ENCODE measurements around the gene AFAP1L2.

The AFAP1L2 gene

DNA sequence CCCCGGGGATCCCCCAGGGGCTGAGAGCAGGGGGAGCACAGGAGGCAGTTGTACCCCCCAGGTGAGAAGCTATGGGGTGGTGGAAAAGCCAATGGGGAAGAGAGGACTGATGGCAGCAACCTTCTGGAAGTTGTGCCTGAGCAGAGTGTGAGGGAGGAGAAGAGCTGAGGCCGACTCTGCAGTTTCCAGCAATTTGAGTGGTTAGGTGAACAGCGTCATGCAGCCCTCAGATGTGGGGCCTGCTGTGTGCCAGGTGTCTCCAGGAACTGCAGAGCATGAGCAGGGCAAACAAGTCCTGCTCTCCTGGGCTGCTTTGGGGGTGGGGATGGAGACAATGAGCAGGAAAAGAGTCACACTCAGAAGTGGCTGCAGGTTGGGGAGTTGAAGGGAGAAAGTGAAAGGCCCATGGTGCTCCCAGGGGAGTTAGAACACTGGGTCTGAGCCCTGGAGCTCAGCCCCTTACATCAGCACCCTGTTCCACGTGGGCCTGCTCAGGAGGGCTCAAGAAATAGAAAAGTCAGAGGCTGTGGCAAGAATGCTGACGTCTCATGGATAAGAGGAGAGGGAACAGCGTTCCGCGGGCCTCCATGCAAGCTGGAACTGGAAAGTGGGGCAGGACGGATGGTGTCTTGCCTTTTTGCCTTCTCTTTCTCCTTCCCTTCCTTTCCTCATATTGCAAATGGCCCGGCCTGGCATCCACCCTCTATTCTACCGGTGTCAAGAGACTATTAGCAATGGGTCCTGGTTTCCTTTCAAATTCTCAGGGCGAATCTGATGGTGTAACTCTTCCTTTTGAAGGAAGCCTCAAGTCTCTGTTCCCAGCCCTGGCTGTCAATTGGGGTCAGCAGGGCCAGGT is 4.0 kb upstream of the AFAP1L2 start:
- TF ChIP-seq TAF1 (IDR thresholded peaks at IDR 0.05; ENCODE audit: borderline replicate concordance, low read depth, low read length): no peak
- no peak for TF ChIP-seq POLR2AphosphoS5 (IDR thresholded peaks at IDR 0.05; ENCODE audit: low read depth, low read length)
- TF ChIP-seq POLR2A (IDR thresholded peaks at IDR 0.05; ENCODE audit: low read depth, low read length): no peak
- DNase-seq (ENCODE audit: insufficient read length): no peak

DNA sequence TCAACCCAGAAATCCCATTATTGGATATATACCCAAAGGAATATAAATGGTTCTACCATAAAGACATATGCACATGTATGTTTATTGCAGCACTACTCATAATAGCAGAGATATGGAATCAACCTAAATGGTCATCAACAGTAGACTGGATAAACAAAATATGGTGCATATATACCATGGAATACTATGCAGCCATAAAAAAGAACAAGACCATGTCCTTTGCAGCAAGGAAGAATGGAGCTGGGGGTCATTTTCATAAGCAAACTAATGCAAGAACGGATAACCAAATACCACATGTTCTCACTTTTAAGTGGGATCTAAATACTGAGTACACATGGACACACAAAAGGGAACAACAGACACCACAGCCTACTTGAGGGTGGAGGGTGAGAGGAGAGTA is 2.2 kb upstream of the AFAP1L2 start:
- no peak for DNase-seq (ENCODE audit: insufficient read length)
- TF ChIP-seq POLR2AphosphoS5 (IDR thresholded peaks at IDR 0.05; ENCODE audit: low read depth, low read length) (no peak), POLR2A (IDR thresholded peaks at IDR 0.05; ENCODE audit: low read depth, low read length) (no peak), TAF1 (IDR thresholded peaks at IDR 0.05; ENCODE audit: borderline replicate concordance, low read depth, low read length) (no peak)
- no peak for FAIRE-seq

More for the DNA sequence above, 4.0 kb upstream of the AFAP1L2 start:
- FAIRE-seq: peak; percentile 9

DNA sequence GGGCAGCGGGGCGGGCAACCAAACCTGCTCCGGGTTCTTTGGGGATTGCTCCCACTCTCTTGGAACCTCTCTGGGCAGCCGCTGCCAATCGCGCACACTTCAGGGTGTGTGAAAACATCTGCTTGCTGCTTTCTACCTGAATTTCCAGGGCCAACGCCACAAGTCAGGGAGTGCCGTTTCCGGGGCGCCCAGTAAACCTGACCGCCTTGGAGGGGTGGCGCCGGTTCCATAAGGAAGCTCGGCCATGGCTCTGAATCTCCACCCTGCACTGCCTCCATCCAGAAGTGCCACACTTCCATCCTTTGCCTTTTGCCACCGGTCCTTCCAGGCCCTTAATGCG is 679 bp upstream of the AFAP1L2 start:
- FAIRE-seq: no peak

DNA sequence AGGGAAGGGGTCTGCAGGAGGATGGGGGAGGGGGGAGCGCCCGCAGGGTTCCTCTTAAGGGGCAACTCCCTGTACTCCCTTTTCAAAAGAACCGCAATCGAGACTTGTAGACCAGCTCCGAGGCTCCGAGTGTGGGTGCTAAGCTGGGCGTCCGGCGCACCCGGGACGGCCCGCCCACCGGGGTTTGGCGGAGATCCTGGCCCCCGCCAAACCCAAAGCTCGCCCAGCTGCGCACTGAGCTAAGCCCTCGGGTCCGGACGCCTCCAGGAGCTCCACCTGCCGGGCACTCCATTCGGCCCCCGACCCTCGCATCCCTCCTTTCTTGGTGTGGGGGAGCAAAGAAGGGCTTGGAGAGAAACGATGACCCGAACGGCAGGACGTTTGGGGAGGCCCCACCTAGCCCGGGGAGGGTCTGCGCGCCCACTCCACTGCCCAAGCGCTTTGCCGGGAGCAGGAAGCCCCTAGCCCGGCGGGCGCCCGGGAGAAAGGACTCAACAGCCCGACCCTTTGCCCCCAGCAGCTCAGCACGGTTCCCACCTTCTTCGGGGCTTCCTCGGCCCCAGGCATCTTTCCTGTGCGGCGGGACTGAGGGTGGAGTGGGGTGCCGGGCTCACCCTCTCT is 651 bp downstream of the AFAP1L2 start:
- peak; percentile 17 for FAIRE-seq
- no peak for DNase-seq (ENCODE audit: insufficient read length)
- TF ChIP-seq TAF1 (IDR thresholded peaks at IDR 0.05; ENCODE audit: borderline replicate concordance, low read depth, low read length): no peak
- no peak for TF ChIP-seq POLR2A (IDR thresholded peaks at IDR 0.05; ENCODE audit: low read depth, low read length)
- TF ChIP-seq POLR2AphosphoS5 (IDR thresholded peaks at IDR 0.05; ENCODE audit: low read depth, low read length): no peak

More for the DNA sequence above, 679 bp upstream of the AFAP1L2 start:
- DNase-seq (ENCODE audit: insufficient read length): no peak
- TF ChIP-seq POLR2AphosphoS5 (IDR thresholded peaks at IDR 0.05; ENCODE audit: low read depth, low read length) (no peak), POLR2A (IDR thresholded peaks at IDR 0.05; ENCODE audit: low read depth, low read length) (no peak), TAF1 (IDR thresholded peaks at IDR 0.05; ENCODE audit: borderline replicate concordance, low read depth, low read length) (no peak)

DNA sequence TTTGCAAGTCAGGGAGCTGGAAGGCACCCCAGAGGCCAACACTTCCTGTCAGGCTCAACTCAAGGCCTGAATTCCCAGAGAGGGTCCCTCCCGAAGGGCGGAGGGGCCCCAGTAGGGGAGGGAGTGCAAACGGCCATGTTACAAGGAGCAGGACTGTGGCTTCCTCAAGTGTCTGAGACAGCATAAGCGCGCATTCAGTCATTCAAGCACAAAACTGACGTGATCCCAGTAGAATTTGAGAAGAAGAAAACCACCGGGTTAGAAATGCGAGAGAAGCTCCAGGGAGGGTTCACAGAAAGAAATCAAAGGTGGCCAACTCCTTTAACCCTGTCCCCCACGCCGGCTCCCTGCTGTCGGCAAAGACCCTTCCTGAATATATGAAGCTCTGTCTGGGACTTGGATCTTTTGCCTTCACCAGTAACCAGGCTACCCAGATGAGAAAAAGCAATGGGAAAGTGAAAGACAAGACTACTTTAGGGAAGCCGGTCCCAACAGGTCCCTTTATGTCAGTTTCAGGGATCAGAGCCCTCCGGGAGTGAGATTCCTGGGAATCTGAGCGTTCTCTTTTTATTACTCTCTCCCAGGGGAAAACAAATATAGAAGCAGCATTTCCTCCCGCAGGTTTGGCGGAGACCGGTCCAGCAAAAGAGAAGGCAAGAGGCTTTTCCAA is 1.3 kb downstream of the AFAP1L2 start:
- peak; percentile 67 for FAIRE-seq
- TF ChIP-seq POLR2A (IDR thresholded peaks at IDR 0.05; ENCODE audit: low read depth, low read length) (no peak), POLR2AphosphoS5 (IDR thresholded peaks at IDR 0.05; ENCODE audit: low read depth, low read length) (no peak), TAF1 (IDR thresholded peaks at IDR 0.05; ENCODE audit: borderline replicate concordance, low read depth, low read length) (no peak)
- no peak for DNase-seq (ENCODE audit: insufficient read length)

DNA sequence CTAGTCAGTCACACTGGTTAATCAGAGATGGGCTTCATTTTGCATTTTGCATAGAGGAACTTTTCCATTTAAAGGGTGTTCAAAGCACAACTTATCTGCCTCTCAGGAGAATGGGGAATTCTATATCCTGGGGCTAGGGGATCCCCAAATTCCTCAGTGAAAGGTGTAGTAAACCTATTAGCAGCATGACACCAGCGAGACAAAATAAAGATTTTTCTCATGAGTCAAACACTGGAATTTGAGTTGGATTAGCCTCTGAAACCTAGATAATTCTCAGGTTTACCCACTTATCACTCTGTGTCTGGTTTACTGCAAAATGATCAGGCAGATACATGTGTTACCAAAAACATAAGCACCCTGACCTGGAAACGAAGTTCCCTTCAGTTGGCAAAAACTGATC is 2.1 kb downstream of the AFAP1L2 start:
- TF ChIP-seq POLR2A (IDR thresholded peaks at IDR 0.05; ENCODE audit: low read depth, low read length) (no peak), POLR2AphosphoS5 (IDR thresholded peaks at IDR 0.05; ENCODE audit: low read depth, low read length) (no peak), TAF1 (IDR thresholded peaks at IDR 0.05; ENCODE audit: borderline replicate concordance, low read depth, low read length) (no peak)
- DNase-seq (ENCODE audit: insufficient read length): no peak
- no peak for FAIRE-seq

DNA sequence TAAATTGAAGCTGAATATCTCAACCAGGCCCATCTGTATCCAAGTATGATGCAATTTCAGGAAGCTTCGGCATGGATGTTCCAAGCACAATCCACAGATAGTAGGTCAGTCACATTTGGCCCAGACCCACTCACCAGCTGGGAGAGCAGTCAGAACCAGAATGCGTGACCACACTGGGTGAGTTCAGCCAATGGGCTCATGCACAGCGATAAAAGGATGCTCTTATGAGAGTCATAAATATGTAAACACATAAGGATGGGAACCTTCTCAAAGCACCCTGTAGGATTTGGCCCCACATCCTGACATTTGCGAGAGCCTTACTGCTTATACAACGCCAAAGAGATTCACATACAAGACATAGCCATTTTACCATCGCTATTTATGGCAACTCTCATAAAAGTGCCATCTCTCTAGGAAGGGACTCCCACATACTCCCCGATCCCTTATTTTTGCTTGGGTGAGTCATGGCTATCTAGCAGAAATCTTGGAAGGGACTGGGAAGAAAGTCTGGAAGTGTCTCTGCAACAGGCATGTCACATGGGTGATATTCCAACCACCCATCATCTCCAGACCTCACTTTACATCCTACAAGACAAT is 3.0 kb downstream of the AFAP1L2 start:
- TF ChIP-seq POLR2AphosphoS5 (IDR thresholded peaks at IDR 0.05; ENCODE audit: low read depth, low read length) (no peak), POLR2A (IDR thresholded peaks at IDR 0.05; ENCODE audit: low read depth, low read length) (no peak), TAF1 (IDR thresholded peaks at IDR 0.05; ENCODE audit: borderline replicate concordance, low read depth, low read length) (no peak)
- no peak for DNase-seq (ENCODE audit: insufficient read length)
- FAIRE-seq: peak; percentile 71

DNA sequence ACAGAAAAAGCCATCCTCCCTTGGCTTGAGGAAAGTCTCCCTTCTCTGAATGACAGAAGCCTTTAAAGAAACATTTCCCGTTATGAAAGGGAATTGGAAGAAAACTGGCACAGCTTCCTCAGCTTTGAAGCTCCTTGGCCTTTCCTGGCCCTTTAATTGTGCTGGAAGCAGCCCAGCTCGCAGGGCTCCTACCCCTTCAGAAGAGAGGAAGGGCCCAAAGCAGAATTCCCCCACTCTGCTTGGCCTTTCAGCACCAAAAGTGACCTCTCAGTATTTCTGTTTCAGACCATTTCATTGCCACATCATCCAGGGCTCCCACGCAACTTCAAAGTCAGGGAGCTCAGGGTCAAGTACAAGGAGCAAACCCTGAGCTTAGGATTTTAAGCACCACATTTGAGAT is 4.2 kb downstream of the AFAP1L2 start:
- no peak for DNase-seq (ENCODE audit: insufficient read length)
- FAIRE-seq: no peak
- TF ChIP-seq TAF1 (IDR thresholded peaks at IDR 0.05; ENCODE audit: borderline replicate concordance, low read depth, low read length) (no peak), POLR2A (IDR thresholded peaks at IDR 0.05; ENCODE audit: low read depth, low read length) (no peak), POLR2AphosphoS5 (IDR thresholded peaks at IDR 0.05; ENCODE audit: low read depth, low read length) (no peak)

DNA sequence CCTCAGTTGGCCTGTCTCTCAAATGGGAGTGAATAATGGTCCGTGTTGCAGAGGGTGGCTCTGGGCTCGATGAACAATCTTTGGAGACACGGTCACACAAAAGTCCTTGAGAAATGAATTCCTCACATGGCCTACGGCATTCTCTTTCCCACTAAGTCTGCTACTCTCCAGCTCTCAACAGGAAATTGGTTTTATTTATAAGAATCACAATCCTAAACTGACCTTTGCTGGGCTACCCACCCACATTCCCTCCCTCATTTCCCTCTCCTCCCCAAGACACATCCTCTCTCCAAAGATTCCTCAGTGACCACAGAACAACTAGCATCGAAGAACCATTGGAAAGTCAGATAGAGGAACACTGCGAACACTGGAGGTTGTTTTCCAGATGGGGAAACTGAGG is 4.7 kb downstream of the AFAP1L2 start:
- DNase-seq (ENCODE audit: insufficient read length): no peak
- FAIRE-seq: no peak
- TF ChIP-seq POLR2A (IDR thresholded peaks at IDR 0.05; ENCODE audit: low read depth, low read length) (no peak), POLR2AphosphoS5 (IDR thresholded peaks at IDR 0.05; ENCODE audit: low read depth, low read length) (no peak), TAF1 (IDR thresholded peaks at IDR 0.05; ENCODE audit: borderline replicate concordance, low read depth, low read length) (no peak)

DNA sequence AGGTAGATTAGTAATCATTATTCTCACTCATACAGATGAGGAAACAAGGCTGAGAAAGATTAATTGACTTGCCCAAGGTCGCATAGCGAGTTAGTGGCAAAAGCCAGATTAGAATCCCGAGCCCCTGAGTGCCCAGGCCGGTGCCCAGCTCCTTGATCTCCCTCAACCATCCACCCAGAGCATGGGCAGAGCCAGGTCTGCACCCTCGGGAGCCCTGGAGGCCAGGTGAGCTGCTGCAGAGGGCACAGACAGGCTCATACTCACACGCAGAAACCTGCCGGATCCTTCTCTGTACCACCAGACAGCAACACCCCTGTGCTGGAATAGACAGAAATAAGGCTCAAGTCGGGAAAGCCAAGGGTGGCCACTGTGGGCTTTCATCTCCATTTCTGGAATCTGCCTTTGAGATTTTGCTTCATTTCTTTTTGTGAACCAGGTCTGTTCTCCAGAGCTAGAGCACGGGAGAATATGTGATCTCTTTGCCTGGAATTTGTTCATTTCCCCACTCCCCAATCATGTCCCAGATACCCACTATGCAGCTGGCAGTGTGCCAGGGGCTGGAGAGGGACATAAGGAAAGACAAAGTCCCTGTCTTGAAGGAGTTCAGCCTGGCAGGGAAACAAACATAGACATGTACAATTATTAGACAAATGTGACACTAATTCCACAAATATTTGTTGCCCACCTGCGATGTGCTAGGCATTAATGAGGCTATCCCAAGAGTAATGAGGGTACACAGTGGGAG is 5.5 kb downstream of the AFAP1L2 start:
- no peak for TF ChIP-seq POLR2A (IDR thresholded peaks at IDR 0.05; ENCODE audit: low read depth, low read length)
- no peak for TF ChIP-seq TAF1 (IDR thresholded peaks at IDR 0.05; ENCODE audit: borderline replicate concordance, low read depth, low read length)
- no peak for TF ChIP-seq POLR2AphosphoS5 (IDR thresholded peaks at IDR 0.05; ENCODE audit: low read depth, low read length)
- no peak for FAIRE-seq

More for the DNA sequence above, 5.5 kb downstream of the AFAP1L2 start:
- no peak for DNase-seq (ENCODE audit: insufficient read length)
